WERI-Rb-1 (cell line): ENCODE data around the gene LIPE.
"Not testable (repeated sequence)": the region's sequence is repeated elsewhere in the genome, so short reads cannot be mapped to it uniquely, and the experiment has no call there.

ENCODE experiments used
- DNase-seq: peaks from one replicate; pipeline ENCODE4 v3.0.0-alpha.2; 2020
- H3K27ac ChIP-seq: fragments of 250-450 bp; sonication (Bioruptor Pico); 2 replicates; pipeline ENCODE4 v1.5.1; 2020; ENCODE audit warnings: mild to moderate bottlenecking, moderate library complexity
- H3K27me3 ChIP-seq: fragments of 250-450 bp; sonication (Bioruptor Pico); 2 replicates; pipeline ENCODE4 v1.5.1; 2021; ENCODE audit warnings: mild to moderate bottlenecking, low read depth, moderate library complexity; ENCODE audit not compliant: insufficient read depth, severe bottlenecking
- H3K36me3 ChIP-seq: fragments of 250-450 bp; sonication (Bioruptor Pico); 2 replicates; pipeline ENCODE4 v1.5.1; 2020; ENCODE audit warnings: mild to moderate bottlenecking, moderate library complexity
- H3K4me3 ChIP-seq: 2 replicates; pipeline ENCODE4 v1.5.1; 2011; ENCODE audit warnings: low read depth, mild to moderate bottlenecking, control low read depth, low read length
- H3K9me3 ChIP-seq: fragments of 250-450 bp; sonication (Bioruptor Pico); 2 replicates; pipeline ENCODE4 v1.5.1; 2021; ENCODE audit warnings: mild to moderate bottlenecking, moderate library complexity; ENCODE audit not compliant: severe bottlenecking
- TF ChIP-seq, protein P1 (sequence below): IDR thresholded peaks from 2 replicates; pipeline ENCODE4 v1.5.1; 2011; ENCODE audit warnings: low read depth, mild to moderate bottlenecking, control low read depth, inconsistent platforms, low read length

Gene LIPE

DNA sequence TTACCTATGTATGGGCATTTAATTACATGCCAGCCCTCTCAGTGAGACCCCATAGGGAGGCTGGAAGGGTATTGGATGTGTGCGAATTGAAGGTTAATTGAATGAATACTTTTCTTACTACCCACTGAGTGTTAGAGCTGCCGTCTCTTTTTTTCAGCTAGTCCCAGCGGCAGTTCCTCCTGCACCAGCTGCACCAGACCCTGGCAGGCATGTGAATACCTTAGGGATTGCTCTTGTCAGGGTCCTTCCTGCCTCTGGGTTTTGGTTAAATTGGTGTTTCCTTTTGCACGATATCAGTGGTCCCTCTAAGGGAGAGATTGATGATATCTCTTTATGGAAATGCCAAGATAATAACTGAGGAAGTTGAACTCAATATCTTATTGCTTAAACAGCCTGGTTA is 25.4 kb upstream of the LIPE start:
- DNase-seq, result no peak
- Histone ChIP-seq H3K9me3 (no peaks in the 10 kb centered on the region), H3K4me3 (no peak overlapping the region), H3K36me3 (no peaks in the 10 kb centered on the region), H3K27me3 (no peaks in the 10 kb centered on the region), H3K27ac (no peak overlapping the region)
- TF ChIP-seq, protein P1, sequence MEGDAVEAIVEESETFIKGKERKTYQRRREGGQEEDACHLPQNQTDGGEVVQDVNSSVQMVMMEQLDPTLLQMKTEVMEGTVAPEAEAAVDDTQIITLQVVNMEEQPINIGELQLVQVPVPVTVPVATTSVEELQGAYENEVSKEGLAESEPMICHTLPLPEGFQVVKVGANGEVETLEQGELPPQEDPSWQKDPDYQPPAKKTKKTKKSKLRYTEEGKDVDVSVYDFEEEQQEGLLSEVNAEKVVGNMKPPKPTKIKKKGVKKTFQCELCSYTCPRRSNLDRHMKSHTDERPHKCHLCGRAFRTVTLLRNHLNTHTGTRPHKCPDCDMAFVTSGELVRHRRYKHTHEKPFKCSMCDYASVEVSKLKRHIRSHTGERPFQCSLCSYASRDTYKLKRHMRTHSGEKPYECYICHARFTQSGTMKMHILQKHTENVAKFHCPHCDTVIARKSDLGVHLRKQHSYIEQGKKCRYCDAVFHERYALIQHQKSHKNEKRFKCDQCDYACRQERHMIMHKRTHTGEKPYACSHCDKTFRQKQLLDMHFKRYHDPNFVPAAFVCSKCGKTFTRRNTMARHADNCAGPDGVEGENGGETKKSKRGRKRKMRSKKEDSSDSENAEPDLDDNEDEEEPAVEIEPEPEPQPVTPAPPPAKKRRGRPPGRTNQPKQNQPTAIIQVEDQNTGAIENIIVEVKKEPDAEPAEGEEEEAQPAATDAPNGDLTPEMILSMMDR, result no peak

DNA sequence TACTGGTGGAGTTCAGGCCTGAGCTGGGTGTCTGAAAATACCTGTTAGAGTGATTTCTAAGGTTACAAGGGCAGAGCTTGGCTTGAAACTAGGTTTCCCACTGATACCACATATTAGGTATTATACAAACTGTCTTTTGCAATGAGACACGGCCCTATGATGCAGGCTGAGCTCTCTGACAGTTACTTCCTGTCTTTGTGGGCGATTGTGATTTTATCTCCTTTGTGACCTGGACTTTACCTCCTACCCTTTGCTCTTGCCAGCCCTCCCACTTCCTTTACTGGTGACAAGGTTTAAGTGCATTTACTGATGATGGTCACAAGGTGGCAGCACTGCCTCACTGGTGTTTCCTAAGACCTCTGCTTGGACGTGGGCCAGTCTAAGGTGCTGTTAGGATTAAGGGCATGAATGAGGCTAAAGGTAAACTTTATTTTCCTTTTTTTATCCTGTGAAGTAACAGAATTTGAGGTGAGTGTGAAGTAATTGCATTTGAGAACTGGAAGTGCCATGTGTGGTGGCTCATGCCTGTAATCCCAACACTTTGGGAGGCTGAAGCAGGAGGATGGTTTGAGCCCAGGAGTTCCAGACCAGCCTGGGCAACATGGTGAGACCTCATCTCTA is 23.2 kb upstream of the LIPE start:
- H3K36me3 ChIP-seq, result no peaks in the 10 kb centered on the region
- DNase-seq, result peak; percentile 61
- H3K4me3 ChIP-seq, result no peak overlapping the region
- H3K27me3 ChIP-seq, result no peaks in the 10 kb centered on the region
- H3K27ac ChIP-seq, result no peak overlapping the region
- H3K9me3 ChIP-seq, result no peaks in the 10 kb centered on the region
- TF ChIP-seq, protein P1, result peak; percentile 73

DNA sequence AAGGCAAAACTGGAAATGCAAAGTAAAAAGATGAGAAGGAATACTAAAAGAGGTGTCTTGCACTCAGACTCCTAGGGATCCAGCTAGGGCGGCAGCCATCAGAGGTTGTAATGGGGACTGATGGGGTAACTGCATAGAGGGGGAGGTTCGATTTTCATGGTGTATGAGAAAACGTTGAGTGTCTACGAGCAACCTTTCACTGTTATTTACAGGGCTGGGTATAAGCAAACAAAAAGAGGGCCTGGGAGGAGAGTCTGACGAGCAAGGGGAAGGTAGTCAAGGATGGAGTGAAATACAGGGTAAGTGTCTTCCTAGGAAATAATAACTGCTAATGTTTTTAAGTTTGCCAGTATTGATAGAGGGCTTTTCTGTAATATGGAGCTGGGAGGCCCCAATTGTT is 21.1 kb upstream of the LIPE start:
- not testable (repeated sequence) for DNase-seq, H3K9me3 ChIP-seq, H3K36me3 ChIP-seq, H3K4me3 ChIP-seq, H3K27ac ChIP-seq, H3K27me3 ChIP-seq

DNA sequence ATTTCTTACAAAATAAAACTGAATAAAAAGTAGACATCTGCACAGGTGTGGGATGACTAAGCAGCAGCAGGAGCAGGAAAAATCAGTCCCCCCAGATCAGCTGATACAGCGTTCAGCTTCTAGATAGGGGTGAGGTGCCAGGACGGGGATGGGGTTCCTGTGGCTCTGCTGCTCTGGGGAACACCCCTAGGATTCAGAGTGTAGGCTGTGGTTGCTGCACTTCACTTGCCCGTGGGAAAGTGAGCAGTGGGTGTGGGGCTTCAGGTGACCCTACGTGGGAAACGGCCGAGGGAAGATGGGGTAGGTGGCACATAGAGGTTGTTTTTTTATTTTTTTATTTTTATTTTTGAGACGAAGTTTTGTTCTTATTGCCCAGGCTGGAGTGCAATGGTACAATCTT is 18.8 kb upstream of the LIPE start:
- Histone ChIP-seq H3K36me3 (no peaks in the 10 kb centered on the region), H3K27me3 (no peaks in the 10 kb centered on the region), H3K27ac (no peak overlapping the region), H3K9me3 (no peaks in the 10 kb centered on the region), H3K4me3 (no peak overlapping the region)
- DNase-seq, result no peak
- TF ChIP-seq, protein P1, result no peak

DNA sequence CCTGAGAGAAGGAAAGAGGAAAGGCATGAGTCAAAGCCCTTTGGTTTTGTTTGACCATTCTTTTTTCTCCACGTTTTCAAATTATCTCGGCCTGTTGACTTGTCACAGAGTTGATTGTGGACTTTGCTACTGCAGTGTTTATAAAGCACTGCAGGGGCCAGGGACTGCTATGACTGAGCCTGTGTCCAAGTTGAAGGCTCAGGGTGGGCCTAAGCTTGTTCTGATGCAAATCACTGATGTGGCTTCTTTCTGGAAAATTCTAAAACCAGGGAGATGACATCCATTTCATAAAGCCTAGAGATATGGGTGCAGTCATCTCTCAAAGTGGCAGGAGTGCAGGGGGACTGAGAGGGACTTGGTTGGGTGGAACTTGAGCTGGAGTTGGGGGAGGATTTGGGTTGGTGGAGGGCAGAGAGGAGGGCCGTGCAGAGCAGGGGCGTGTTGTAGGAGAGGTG is 16.8 kb upstream of the LIPE start:
- H3K36me3 ChIP-seq, result no peaks in the 10 kb centered on the region
- no peaks in the 10 kb centered on the region for H3K27me3 ChIP-seq
- no peak overlapping the region for H3K4me3 ChIP-seq
- no peak for DNase-seq
- H3K27ac ChIP-seq, result no peak overlapping the region
- no peaks in the 10 kb centered on the region for H3K9me3 ChIP-seq
- TF ChIP-seq, protein P1, result no peak

DNA sequence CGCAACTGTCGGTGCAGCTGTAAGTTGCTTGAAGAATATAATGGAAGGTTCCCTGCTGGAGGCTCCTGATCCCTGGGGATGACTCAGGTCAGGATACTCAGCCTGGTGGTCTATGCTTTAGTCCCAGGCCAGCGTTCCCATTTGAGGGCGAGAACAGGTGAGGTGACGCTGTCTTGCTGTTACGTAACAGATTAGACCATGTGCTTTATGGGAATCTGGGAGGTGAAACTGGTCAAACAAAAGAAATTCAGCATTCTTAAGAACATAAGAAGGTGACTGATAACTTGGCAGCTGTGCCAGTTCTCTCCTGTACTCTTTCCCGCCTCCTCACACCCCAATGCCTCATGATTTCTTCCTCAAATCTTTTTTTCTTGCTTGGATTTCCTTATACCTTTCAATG is 15.6 kb upstream of the LIPE start, which contains the start of gene CXCL17:
TSS of gene CXCL17 (minus strand) at position 114 of the 400 bp plus-strand sequence. CDS start 114 bp downstream, outside the sequence.
- Histone ChIP-seq H3K27ac (no peak within 1 kb of the TSS), H3K36me3 (no peaks in the 10 kb centered on the region), H3K4me3 (no peak within 1 kb of the TSS), H3K27me3 (no peaks in the 10 kb centered on the region), H3K9me3 (no peaks in the 10 kb centered on the region)
- TF ChIP-seq, protein P1, result no peak
- no peak for DNase-seq
